Muscle of leg (tissue), 11 donors: ENCODE data around the gene GFY. TPM values are rescaled to one million over a fixed set of nuclear protein-coding genes. Genes with fewer than 3 reads are reported as not detected.

Source experiments
- DNase-seq: peaks from one replicate; pipeline ENCODE4 v3.0.0; 2013
- H3K27ac ChIP-seq: one replicate; pipeline ENCODE4 v1.5.1; 2013; ENCODE audit warnings: mild to moderate bottlenecking, low read length, control low read depth
- H3K27me3 ChIP-seq: one replicate; pipeline ENCODE4 v1.6.1; 2013; ENCODE audit warnings: low read length; ENCODE audit not compliant: control insufficient read depth, insufficient read depth
- H3K36me3 ChIP-seq: one replicate; pipeline ENCODE4 v1.6.1; 2013; ENCODE audit warnings: low read length; ENCODE audit not compliant: control insufficient read depth, insufficient read depth
- H3K4me1 ChIP-seq: one replicate; pipeline ENCODE4 v1.6.1; 2013; ENCODE audit warnings: low read length; ENCODE audit not compliant: control insufficient read depth, insufficient read depth
- H3K4me3 ChIP-seq: one replicate; pipeline ENCODE4 v1.5.1; 2013; ENCODE audit warnings: low read length, control low read depth
- H3K9me3 ChIP-seq: replicated peaks from 2 replicates; pipeline ENCODE4 v1.6.1; 2013; ENCODE audit warnings: low read depth, low read length; ENCODE audit not compliant: control insufficient read depth
- WGBS: methylation state at CpG from one replicate; pipeline ENCODE4 v1.1.5; 2013; ENCODE audit warnings: missing lambda C conversion rate; ENCODE audit not compliant: insufficient coverage; 5-methylcytosine and 5-hydroxymethylcytosine counted together
- polyA plus RNA-seq, 8 donors: library from polyadenylated mRNA; unstranded; fragments of 120-200 nt; gene quantifications; one replicate each; pipeline versions ENCODE4 v1.2.1 to v1.2.3, GENCODE V29; 2013; ENCODE audit warnings: inconsistent platforms in 1 of 8, low replicate concordance in 1 of 8; ENCODE audit not compliant: insufficient read length in 8 of 8, insufficient read depth in 1 of 8
- total RNA-seq: library from RNA; stranded (reverse); fragments of 120-200 nt; gene quantifications from one replicate; pipeline ENCODE4 v1.2.4, GENCODE V29; 2013

GFY gene
- total and polyA plus RNA-seq, 9 donors, result not detected

DNA sequence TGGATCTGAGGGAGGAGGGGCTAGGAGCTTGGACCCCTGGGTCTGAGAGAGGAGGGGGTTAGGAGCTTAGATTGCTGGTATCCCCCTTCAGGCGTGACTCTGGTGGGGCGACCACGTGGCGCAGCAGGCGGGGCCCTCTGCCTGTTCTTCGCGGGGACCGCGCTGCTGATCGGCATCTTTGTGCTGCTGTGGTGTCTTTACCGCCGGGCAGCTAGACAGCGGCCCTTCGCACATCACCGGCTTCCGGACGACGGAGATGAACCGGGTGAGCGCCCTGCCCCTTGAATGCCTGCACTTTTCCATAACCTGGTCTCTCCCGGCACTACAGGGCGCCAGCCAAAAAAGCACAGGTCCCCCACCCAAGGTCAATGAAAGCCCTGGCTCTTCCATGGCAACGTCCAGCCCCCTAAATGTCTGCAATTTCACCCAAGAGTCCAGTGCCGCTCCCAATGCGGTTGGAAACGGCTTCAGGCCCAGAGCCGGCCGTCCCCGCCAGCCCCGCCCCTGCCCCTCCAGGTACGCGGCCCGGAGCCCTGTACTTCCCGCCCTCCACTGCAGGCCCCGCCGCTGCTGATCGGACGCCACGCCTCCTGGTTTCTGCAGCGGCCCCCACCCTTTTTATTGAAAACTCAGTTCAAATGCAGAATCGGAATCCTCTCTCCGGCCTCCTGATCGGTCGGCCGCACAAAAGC lies 2.8 kb downstream of the GFY start:
- no peak overlapping the region for H3K27ac ChIP-seq
- no peaks in the 10 kb centered on the region for H3K9me3 ChIP-seq
- no peaks in the 10 kb centered on the region for H3K36me3 ChIP-seq
- DNase-seq, result no peak
- peaks cover 100% of the 10 kb centered on the region for H3K27me3 ChIP-seq
- H3K4me1 ChIP-seq, result peaks cover 15% of the 10 kb centered on the region
- under 1% methylated on average over 45 of the region's 45 CpGs for WGBS
- no peak overlapping the region for H3K4me3 ChIP-seq

DNA sequence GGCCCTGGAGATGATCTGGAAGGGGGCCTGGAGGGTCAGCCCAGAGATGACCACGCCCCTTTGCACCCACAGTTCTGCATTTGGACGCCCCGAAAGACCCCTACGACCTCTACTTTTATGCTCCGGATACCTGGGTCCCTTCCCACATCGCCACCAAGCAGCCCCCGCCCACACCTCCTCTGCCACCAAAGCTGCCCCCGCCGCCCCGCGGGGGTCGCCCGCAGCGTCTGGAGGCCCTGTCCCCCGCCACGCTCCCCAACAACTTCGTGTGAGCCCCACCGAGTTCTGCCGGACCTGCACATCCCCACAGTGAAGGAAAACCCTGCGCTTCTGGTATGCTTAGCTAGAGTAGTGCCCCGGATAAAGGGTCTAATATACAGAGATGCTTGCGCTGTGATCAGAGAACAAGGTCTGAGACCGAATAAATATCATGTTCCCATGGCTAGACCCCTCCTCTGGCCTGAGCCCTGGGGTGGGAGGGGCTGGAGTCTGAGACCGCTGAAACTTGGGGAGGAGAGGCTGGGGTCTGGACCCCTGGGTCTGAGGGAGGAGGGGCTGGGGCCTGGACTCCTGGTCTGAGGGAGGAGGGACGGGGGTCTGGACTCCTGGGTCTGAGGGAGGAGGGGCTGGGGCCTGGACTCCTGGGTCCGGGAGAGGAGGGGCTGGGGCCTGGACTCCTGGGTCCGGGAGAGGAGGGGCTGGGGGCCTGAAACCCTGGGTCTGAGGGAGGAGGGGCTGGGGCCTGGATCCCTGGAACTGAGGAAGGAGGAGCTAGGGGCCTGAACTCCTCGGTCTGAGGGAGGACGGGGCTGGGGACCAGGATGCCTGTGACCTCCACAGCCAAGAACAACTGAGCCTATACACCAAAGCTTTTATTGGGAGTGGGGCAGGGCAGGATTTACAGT lies 3.6 kb downstream of the GFY start:
- no peak for DNase-seq
- Histone ChIP-seq H3K4me1 (peaks cover 10% of the 10 kb centered on the region), H3K4me3 (no peak overlapping the region), H3K36me3 (no peaks in the 10 kb centered on the region), H3K27ac (no peak overlapping the region), H3K27me3 (peaks cover 100% of the 10 kb centered on the region), H3K9me3 (no peaks in the 10 kb centered on the region)
- WGBS, result 6% methylated on average over 23 of the region's 29 CpGs

DNA sequence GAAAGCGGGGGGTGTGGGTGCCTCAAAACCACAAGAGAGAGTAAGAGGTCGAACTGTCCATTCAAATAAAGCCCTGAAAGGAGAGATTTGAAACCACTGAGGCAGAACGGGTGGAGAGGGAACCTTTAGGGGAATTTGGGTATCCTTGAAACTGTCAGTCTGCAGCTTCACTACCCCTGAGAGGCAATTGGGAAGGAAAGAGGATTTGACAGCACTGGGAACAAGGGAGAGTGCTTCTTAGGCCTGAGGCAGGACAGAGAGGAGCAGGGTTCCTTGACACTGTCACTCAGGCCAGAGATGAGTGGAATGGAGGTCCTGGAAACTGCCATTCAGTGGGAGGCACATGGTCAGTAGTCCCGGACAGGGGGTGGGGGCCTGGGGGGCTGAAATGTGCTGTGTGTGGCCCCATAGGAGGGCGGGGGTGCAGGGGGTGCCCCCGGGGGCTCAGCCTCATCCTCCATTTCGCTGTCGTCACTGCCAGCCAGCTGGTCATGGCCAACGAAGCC lies 5.0 kb downstream of the GFY start:
- Histone ChIP-seq H3K27ac (no peak overlapping the region), H3K9me3 (no peaks in the 10 kb centered on the region), H3K27me3 (peaks cover 100% of the 10 kb centered on the region), H3K4me3 (no peak overlapping the region), H3K4me1 (peaks cover 10% of the 10 kb centered on the region), H3K36me3 (no peaks in the 10 kb centered on the region)
- WGBS, result 74% methylated on average over 3 of the region's 9 CpGs
- no peak for DNase-seq

GRCh38 chr19:49430678-49431329 lies 5.6 kb downstream of the GFY start:
- H3K27me3 ChIP-seq, result peaks cover 100% of the 10 kb centered on the region
- H3K27ac ChIP-seq, result no peak overlapping the region
- H3K36me3 ChIP-seq, result no peaks in the 10 kb centered on the region
- DNase-seq, result no peak
- WGBS, result 56% methylated on average over 24 of the region's 28 CpGs
- peaks cover 10% of the 10 kb centered on the region for H3K4me1 ChIP-seq
- no peak overlapping the region for H3K4me3 ChIP-seq
- H3K9me3 ChIP-seq, result no peaks in the 10 kb centered on the region

GRCh38 chr19:49431330-49431749 lies 6.2 kb downstream of the GFY start:
- Histone ChIP-seq H3K9me3 (no peaks in the 10 kb centered on the region), H3K27me3 (peaks cover 100% of the 10 kb centered on the region), H3K36me3 (no peaks in the 10 kb centered on the region), H3K4me3 (no peak overlapping the region), H3K27ac (no peak overlapping the region), H3K4me1 (peaks cover 8% of the 10 kb centered on the region)
- whole genome bisulfite sequencing, result 35% methylated on average over 25 of the region's 29 CpGs
- no peak for DNase-seq

DNA sequence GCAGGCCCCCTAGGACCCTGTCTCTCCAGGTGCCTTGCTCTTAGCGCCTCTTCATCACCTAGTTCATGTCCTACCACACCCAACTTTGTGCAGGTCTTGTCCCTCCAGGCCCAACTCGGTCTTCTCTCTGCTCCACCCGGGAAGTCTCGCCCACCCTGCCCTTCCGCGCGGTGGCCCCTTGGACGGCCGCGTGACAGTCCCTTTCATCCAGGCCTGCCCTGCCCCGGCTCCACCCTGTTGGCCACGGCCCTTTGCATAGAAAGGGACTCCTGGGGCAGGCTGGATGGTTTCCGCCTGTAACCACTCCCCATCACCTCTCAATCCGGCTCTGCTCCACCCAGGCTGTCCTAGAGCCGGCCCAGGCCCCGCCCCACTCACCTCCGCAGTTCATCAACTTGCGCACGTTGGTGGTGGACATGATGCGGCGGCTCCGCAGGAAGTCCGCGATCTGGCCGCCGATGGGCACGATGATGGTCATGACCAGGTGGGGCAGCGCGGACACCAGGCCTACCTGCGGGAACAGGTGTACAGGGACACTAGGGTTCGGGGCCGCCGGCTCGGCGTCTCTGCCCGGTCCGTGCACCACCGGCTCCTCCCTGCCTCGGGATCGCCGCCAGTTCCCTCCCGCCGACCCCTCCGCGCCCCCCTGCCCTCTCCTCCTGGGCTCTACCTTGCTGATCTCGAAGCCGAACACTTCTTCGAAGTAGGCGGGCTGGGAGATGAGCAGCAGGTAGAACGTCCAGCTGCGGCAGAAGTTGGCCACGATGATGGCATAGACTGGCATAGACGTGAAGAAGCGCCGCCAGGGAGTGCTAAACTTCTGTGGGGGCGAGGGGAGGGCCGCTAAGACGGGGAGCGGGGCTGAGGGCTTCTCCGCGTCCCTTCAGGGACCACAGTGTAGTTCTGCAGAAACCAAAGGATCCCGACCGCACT lies 7.2 kb downstream of the GFY start:
- no peak for DNase-seq
- Histone ChIP-seq H3K27me3 (peaks cover 100% of the 10 kb centered on the region), H3K36me3 (no peaks in the 10 kb centered on the region), H3K4me1 (peaks cover 14% of the 10 kb centered on the region), H3K27ac (no peak overlapping the region), H3K4me3 (no peak overlapping the region), H3K9me3 (no peaks in the 10 kb centered on the region)
- 6% methylated on average over 59 of the region's 63 CpGs for WGBS

DNA sequence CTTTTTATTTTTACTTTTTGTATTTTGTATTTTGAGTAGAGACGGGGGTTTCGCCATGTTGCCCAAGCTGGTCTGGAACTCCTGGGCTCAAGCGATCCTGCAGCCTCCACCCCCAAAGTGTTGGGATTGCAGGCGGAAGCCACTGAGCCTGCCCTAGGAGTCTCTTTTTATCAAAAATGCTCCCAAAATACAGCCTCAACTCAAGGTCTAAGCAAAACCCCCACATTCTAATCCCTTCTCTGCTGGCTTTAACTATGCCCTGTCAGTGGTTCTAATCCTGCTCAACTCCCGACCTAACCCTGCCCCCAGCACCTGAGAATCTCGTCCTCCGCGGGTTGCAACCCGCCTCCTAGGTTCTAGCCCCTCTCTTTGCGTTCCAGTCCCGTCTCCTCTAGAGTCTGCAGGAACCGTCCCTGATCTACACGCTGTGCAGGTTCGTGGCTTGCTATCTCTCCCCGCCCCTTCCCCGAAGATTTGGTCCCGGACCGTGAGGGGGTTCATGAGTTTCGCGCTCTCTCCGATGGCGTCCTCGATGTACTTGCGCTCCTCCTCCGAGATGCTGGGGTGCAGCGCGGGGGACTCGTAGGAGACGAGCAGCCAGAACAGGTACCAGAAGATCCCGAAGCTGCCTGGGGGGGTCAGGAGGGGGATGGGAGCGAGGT lies 8.2 kb downstream of the GFY start:
- H3K9me3 ChIP-seq, result no peaks in the 10 kb centered on the region
- no peak overlapping the region for H3K4me3 ChIP-seq
- WGBS, result 15% methylated on average over 23 of the region's 31 CpGs
- H3K27ac ChIP-seq, result no peak overlapping the region
- no peaks in the 10 kb centered on the region for H3K36me3 ChIP-seq
- DNase-seq, result no peak
- H3K27me3 ChIP-seq, result peaks cover 100% of the 10 kb centered on the region
- H3K4me1 ChIP-seq, result peaks cover 9% of the 10 kb centered on the region

GRCh38 chr19:49434907-49435583 lies 9.9 kb downstream of the GFY start:
- Histone ChIP-seq H3K27me3 (peaks cover 100% of the 10 kb centered on the region), H3K36me3 (no peaks in the 10 kb centered on the region), H3K27ac (no peak overlapping the region), H3K4me3 (no peak overlapping the region), H3K4me1 (peaks cover 8% of the 10 kb centered on the region), H3K9me3 (no peaks in the 10 kb centered on the region)
- no peak for DNase-seq
- 91% methylated on average over 15 of the region's 18 CpGs for WGBS

DNA sequence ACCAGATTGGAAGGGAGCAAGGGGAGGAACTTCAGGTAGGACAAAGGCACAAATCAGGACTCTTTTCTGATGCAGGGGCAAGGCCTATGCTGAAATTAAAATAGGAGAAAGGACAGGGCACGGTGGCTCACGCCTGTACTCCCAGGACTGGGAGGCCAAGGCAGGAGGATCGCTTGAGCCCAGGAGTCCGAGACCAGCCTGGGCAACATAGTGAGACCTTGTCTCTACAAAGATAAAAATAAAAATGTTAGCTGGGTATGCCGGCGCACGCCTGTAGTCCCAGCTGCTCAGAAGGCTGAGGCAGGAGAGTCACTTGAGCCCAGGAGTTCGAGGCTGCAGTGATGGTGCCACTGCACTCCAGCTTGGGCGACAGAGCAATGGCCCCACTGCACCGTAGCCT lies 10.5 kb downstream of the GFY start:
- DNase-seq, result no peak
- Histone ChIP-seq H3K27ac (no peak overlapping the region), H3K4me1 (peaks cover 9% of the 10 kb centered on the region), H3K4me3 (no peak overlapping the region), H3K9me3 (no peaks in the 10 kb centered on the region), H3K27me3 (peaks cover 100% of the 10 kb centered on the region), H3K36me3 (no peaks in the 10 kb centered on the region)
- 92% methylated on average over 10 of the region's 10 CpGs for WGBS
